Panc1 (cell line): ENCODE results near the gene WFIKKN1.

Experiments used
- CTCF ChIP-seq: fragments of 450-650 bp; IDR thresholded peaks from 2 replicates; pipeline ENCODE4 v1.5.1; 2017; ENCODE audit warnings: mild to moderate bottlenecking
- POLR2AphosphoS5 ChIP-seq: IDR thresholded peaks from 2 replicates; pipeline ENCODE4 v1.6.1; 2012; ENCODE audit warnings: mild to moderate bottlenecking, low read depth, low read length, moderate library complexity

DNA sequence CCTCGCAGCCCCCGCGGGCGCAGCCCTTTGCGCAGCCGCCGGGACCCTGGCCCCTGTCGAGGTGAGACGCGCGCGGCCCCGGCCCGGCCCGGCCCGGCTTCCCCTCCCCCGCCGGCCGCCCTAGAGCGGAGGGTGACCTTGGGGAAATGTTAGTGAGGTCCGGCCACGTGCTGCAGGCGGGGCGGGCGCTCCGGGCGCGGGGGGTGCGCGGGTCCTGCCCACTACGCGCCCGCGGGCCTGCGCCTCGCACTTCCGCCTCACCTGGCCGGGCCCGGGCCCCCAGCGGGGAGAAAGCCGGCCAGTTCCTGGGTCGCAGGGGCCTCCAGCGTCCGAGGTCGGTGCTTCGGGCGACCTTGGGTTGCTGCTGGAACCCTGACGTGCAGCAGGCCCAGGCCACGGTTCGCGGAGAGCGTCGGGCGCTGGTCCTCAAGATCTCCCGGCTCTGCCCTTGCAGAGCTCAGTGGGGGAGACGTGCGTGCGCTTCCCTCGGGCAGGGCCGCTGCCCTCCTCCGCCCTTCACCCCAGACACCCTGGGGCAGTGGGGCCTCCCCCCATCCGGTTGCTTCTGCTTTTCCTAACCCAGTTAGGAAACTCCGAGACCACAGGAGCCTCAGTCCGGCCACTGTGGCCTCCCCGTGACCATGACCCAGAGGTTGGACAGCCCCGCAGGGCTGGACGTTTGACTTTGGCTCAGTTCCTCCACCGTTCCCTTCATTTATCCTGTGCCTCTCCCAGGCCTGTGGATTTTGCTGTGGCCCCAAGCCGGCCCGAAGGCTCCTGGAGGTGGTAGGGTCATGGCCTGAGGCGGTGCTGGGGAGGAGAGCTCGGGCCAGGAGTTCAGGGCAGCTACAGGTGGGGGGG, 11.6 kb downstream of the WFIKKN1 start:
- TF ChIP-seq CTCF: no peak
- TF ChIP-seq POLR2AphosphoS5: no peak
